Occipital lobe (tissue), 2 donors: ENCODE data around the gene GFOD1. TPM values are rescaled to one million over a fixed set of nuclear protein-coding genes. Genes with fewer than 3 reads are reported as not detected.
A peak's percentile ranks its signal among the peaks of the same experiment; 100 is the strongest.

Source experiments
- DNase-seq: peaks from one replicate; lab custom pipeline; 2025; lab: John Stamatoyannopoulos, UW
- total RNA-seq: library from RNA; depleted of rRNA; stranded (reverse); fragments of >200 nt; gene quantifications from one replicate; pipeline ENCODE4 v1.2.3, GENCODE V29; 2014

The GFOD1 gene
- total RNA-seq, 1 donor from 2014 or later: 38.2 TPM

DNA sequence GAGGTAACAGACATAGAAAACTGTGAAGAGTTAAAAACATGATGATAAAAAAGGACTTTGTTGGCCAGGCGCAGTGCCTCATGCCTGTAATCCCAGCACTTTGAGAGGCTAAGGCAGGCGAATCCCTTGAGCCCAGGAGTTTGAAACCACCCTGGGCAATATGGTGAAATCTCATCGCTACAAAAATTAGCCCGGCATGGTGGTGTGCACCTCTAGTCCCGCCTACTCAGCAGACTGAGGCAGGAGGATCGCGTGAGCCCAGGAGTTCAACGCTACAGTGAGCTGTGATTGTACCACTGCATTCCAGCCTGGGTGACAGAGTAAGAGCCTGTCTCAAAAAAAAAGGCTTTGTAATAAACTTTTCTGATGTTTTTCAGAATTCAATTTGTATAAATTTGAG lies 60.1 kb downstream of the GFOD1 start:
- no peak for DNase-seq

DNA sequence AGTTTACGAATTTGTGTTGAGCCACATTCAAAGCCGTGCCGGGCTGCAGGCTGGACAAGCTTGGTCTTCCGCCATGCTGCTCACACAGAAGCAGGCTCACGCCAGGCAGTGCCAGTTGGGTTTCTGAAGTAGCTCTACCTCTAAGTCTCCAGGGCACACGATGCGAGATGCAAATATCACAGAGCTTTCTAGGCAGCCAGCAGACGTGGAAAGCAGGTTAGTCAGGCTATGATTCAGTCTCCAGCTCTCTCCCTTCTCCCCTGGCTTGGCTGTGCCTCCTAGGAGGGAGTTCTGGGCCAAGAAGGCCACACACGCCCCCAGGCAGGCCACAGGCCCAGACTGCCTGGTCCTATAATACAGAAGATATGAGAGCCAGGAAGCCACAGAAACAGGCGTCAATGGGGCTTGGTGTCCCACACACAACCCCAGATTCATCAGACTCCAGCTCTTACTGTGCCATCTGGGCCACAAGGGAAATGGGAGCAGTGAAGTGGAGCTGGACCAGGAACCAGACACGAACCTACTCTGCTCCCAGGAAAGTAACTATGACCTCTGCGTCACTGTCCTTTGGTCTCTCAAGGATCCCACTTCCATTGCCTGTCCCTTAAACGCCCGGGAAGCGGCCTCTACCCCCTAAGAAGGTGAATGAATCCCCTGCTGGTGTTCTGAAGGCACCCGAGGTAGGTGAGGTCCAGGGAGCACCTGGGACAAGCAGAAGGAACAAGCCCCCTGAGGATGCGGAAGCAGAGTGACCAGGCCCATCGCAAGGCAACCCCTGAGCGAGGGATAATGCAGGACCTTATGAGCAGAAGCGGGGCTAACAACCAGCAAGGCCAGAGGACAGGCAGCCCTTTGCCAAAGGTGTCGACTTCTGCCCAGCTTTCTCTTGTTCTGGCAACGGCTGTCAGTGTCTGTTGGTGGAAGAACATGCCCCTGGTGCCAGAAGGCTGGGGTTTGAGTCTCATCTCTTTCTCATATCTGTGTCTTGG lies 61.2 kb downstream of the GFOD1 start:
- peak; percentile 39 for DNase-seq

DNA sequence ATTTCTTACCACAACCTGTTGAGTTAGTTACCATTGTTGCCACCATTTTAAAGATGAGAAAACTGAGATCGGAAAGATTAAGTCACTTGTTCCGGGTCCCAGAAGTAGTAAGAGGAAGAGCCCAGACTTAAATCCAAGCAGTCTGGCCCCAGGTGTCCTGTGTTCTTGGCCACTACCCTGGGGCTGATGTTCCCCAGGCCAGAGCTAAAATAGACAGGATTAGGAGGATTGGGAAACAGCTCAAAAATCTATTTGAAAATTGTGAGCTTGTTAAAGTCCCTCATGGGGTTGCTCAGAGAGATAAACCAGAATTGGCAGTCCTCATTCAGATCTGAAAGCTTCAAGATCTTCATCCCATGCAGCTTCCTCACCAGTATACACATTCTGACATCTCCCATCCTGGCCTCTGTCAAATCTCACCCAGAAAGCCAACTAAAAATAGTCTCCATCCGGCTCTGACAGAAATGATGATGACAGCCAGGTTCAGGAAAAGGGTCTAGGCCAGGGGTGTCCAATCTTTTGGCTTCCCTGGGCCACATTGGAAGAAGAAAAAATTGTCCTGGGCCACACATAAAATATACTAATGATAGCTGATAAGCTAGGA lies 62.0 kb downstream of the GFOD1 start:
- no peak for DNase-seq

DNA sequence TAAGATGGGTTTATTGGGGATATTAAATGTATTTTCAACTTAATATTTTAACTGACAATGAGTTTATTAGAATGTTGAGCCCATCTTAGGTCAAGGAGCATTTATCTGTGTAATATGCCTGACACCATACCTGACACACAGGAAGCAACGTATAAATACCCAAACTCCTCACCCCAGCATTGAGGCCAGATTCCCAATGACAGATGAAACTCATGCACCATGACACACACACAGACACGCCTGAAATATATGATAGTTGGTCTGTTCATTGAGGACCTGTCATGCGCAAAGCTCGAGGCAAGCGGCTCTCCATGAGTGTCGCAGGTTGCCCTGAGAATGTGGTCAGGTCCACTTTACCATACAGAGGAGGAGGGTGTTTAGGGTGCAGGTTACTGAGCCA lies 64.1 kb downstream of the GFOD1 start:
- no peak for DNase-seq

DNA sequence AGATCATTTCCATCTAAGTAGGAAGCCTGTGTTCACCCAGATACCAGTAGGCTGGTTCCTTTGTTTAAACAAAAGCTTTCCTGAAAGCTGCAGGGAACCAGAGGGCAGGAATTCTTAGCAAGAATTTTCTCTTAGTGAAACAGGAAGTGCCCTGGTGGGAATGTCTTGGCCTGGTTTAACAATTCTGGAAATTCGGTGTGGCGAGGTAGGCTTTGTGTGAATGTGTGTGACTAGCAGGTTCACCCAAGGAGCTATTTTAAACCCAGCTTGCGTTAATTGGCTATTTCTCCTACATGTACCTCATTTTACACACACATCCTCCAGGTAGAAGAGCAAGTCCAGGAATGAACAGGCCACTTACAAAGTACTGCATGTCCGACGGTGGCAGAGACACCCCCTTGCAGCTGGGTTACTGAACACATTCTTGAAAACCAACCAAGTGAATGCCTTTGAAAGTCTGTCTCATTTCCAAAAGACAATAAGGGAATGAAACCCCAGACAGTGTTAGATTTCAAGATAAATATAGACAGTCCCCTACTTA lies 64.6 kb downstream of the GFOD1 start:
- no peak for DNase-seq

DNA sequence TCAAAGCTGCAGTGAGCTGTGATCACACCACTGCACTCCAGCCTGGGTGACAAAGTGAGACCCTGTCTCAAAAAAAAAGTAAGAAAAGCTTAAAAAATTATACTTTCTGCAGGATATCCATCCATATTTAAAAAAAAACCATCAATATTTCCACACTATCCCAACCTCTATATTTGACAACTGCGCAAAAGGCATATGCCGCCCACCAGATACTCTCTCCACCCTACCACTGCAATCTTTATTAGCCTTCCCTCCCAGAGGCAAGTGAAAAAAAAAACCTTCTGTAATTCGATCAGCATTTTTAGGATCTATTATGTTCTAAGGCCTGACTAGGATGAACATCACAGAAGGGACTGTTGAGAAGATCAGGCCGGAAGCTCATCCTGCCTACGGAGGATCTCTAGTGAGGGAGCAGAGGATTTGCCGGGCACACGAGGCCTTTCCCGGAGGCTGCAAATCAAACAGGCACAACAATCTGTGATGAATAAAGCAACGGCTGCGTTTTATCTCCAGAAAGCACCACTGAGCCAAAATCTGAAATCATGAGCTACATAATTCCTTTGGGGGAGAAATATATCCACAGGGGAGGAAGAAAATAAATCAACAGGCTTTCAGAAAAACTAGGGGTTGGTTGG lies 65.9 kb downstream of the GFOD1 start:
- no peak for DNase-seq

DNA sequence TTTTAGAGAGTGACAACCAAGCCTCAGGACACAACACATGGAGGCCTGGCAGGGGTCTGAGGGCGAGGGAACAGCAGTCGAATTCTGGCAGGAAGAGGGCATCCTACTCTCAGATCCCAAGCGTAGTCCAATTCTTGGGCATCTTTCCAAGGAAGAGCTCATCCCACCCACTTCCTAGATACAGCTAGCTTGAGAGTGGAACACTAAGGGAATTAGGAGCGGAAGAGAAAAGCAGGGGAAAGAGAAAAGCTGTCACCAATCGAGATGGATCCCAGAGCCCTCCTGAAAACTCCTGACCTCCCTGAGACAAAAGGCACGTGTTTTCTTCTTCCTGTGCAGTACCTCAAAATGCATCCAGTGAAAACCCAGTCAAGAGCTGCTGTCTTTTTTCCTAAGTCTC lies 67.1 kb downstream of the GFOD1 start:
- no peak for DNase-seq

DNA sequence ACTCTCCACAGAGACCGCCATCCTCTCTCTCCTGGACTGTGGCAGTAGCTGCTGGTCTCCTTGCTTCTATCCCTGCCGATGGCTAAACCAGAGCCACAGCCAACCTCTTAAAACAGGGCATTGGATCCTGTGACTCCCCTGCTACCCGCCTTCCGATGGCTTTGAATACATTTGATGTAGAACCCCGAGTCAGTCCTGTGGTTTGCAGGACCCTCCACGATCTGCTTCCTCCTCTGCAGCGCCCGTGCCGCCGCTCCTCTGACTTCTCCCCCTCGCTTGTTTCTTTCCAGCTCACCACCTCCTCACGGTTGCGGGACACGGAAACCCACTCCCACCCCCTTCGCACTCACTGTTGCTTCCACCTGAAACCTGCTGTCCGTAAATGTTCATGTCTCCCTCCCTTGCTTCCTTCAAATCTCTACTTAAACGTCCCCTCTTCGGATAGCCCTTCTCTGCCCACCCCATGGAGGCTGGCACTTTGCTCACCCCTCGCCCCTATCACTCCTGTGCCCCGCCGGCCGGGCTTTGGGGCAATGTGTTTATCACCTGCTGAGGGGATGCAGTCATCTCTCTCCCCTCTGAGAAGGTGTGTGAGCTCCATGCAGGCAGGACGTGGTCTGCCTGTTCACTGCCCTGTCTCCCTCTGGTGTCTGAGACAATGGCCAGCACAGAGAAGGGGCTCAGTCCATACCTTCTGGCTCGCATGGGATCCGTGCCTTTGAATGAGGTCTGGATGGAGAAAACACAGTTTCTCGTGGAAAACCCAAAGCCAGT lies 67.8 kb downstream of the GFOD1 start:
- no peak for DNase-seq

DNA sequence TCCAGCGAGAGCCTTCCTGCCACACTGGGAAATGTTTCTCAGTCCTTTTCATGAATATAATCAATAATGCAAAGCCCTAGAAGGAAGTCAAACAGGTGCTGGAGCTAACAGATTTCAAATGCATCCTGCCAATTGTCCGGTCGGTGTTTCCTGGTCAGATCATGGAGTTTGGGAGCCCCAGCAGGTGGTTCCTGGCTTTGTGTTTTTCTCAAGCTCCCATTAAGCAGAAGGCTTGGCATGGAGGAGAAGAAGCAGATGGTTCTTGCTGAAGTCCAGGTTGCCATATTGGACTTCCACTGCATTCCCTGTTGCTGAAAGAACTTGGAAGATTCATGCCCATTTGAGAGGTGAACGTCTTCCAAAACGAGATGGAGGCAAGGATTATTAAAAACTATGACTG lies 68.6 kb downstream of the GFOD1 start:
- DNase-seq: no peak

DNA sequence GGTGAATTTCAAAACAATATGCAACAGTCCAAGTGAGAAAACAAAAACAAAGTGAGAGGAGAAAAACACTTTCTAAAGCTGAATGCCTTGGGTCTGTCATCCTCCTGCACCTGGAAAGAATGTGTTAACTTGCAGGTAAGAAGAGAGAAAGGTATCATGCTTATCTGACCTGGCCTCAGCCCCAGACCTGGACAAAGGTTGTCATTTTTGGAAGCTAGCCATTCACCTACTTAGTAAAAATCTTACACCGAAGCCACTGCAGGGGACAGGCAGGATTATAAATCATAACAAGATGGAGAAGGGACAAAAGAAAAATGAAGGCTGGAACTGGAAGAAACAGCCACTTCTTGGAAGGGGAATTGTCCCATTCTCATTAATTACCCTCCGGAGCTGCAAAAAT lies 69.4 kb downstream of the GFOD1 start:
- no peak for DNase-seq

DNA sequence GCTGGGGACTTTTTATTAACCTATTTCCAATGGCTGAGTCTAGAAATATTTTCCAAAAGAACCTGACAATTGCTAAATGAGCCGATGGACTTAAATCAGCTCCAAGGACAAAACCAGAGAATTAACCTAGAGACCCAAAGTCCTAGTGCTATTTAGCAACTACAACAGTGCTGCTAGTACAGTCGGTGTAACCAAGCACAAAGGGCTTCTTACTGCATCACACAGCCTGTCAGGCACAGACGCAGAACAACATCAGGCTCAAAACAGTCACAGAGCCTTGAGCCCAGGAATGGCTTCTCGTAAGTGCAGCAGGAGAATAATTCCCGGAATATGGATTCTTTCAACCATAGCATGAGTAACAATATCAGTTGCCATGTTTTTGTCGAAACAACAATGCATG lies 70.0 kb downstream of the GFOD1 start:
- DNase-seq: no peak

DNA sequence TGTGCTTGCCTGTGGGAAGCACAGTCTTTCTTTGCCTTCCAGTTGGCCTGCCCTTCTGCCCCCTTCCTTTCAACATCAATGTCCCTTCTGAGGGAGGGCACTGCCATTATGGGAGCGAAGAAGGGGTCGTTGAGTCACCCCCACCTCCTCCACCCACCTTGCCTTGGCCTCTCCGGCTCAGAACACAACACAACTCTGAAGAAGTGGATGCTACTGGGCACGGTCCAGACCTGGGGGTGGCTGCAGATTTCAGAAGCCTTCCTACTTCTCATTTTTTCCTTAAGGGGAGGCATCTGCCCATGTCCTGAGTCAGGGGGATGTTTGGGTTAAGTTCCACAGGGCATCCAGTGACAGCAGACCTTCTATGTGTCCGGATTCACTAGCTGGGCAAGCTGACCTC lies 72.1 kb downstream of the GFOD1 start:
- DNase-seq: no peak

DNA sequence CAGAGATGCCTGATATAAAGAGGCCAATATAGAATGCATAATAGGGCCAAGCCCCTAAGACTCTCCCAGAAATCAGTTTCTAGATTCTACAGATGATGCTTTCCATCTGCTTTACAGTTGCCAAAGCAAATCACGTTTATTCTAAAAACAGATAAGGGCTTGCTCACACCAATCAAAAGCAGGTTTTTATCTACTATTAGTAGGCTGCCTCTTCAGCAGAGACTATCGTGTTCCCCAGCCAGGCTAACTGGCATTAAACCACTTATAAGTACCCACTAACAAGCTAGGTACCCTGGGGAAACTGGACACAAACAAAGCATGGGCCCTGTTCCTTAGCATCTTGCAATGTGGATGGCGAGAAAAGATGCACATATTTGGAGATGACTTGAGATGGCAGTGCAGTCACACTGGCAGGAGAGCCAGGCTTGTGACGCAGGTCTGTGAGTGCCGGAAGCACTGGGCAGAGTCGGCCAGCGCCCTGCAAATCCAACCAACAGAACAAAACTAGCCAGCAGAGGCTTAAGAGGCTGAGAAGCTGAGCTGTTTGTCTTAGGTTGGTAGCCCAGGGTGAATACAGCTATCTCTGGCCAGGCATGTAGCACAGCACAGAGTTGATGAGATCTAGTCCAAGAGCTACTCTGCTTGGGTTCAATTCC lies 73.4 kb downstream of the GFOD1 start:
- peak; percentile 73 for DNase-seq

DNA sequence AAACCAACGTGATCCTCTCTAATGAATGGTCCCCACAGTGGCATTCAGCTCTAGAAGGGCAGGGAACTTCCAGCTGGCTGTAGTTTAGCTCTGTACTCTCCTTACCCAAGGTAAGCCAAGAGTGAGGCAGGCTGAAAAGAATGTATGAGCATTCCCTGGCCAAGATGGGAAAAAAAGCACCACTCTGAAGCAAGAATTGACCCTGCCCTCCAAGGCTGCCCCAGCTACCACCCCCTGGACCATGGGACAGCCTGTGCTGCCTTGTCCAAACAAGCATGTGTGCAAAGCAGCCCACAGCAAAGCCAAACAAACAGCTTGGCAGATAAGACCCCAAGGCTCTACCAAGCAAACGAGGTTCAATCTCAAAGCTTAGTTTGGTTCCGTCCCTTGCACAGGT lies 73.9 kb downstream of the GFOD1 start:
- DNase-seq: no peak

DNA sequence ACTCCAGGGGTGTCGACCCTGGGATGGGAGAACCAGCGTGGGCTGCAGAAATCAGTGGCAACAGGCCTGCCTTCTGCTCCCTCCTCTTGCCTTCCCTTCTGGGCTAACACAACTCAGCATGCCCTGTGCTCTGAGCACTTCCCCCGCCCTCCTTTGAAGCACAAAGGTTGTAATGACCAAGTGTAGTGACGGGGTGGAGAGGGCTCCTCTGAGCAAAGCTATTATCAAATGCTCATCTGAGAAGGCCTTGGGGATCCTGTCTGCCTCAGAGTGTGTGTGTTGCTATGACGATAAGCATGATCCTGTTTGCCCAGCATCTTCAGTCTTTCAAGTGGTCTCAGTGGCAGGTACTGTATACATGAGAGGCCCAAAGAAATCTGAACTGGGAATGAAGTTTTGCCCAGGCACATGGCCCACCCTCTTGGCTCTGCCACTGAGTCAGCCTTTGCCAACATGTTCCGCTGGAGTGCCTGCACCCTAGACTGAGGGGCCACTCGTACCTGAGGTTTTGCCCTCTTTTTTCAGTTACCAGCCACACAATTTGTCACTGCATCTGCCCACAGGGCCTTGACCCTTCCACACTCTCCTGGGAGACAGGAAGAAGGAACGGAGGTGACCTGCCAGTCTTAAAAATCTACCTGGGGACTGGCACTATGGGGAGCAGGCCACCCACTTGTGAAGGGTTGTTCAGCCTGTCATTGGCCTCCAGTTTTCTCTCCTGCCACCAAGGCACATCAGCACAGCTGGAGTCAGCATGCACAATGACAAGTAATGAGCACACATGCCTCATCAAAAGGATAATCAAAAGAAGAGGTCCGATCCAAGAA lies 74.5 kb downstream of the GFOD1 start:
- no peak for DNase-seq

DNA sequence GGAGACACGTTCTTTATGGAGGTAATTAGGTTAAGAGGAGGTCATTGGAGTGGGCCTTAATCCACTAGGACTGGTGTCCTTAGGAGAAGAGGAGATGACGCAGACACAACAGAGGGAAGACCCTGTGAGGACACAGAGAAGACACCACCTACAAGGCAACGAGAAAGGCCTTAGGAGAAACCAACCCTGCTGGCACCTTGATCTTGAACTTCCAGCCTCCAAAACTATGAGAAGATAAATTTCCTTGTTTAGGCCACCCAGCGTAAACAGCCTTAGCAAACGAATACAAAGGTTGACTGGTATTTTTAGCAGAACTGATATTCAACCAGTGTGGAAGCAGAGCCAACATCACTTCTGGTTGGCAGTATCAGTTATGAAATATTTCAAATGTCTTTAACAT lies 75.2 kb downstream of the GFOD1 start:
- DNase-seq: no peak

DNA sequence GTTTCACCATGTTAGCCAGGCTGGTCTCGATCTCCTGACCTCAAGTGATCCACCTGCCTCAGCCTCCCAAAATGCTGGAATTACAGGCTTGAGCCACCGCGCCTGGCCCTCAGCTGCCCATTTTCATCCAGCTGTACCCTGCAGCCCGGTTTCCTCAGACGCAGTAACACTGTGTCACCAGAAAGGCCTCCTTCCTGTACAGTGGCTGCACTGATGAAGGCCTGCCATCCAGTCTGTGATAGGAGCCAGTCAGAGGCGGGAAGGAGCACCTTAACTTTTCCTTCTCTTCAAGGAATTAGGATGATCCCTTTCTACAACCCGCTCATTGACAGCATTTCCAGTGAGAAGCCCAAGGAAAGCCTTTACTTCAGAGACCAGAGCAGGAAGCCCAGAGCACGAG lies 75.9 kb downstream of the GFOD1 start:
- no peak for DNase-seq

DNA sequence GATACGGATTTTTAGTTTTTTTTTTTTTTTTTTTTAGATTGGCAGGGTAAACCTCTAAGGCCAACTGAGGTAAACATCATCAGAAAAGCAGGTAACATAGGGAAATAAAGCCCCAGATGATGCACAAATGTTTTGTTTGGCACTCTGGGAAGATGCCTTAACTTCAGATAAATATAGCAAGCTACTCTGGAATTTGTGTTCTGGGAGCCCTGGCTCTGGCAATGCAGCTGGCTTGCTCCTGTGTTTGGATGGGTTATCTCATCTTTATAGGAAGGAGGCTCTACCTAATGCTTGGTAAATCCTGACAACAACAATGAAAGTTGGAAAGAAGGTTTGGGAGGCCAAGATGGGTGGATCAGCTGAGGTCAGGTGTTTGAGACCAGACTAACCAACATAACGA lies 77.4 kb downstream of the GFOD1 start:
- no peak for DNase-seq

DNA sequence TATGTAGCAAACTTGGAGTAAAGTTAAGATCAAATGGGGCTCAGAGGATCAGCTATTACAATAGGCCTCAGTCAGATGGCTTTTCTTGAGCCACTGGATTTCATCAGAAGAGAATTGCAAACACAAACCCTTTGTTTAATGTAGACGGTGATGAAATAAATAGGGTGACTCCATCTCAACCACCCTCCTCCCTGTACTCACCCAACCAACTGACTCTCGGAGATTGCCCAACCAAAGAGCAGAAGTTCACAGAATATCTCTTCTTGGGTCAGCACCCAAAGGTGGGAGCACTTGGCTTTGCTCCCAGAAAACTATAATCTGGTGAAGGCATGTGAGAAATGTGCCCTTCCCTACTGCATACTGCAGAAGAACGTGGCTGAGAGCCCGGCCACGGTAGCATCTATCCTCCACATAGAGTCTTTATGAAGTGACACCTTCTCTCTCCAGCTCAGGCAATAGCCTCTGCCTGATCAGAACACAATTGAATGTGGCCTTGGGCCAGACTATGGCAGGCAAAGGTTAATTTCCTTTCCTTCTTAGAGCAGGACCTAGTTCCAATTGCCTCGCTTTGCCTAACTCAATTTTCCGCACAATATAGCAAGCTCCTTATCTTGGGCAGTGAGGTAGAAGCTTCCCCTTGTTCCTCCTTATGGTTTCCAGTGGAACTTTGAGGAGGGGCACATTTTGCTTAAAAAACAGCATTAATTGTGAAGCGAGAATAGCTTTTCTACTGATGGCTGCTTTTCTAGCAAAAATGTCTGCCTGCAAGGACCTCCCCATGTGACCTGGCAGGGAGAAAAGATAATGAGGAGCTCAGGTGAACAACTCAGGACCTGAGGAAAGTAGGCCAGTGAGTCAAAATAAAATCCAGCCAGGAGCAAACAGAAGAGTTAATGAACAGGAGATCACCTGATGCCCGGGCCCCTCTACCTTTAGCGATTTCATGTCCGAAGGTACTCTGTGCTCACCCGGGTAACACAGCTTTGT lies 79.4 kb downstream of the GFOD1 start:
- DNase-seq: no peak
